Right lobe of liver (tissue), 6 donors: ENCODE measurements around the gene AMZ2. TPM values are rescaled to one million over a fixed set of nuclear protein-coding genes. Genes with fewer than 3 reads are reported as not detected.
"Not testable (repeated sequence)": the region's sequence is repeated elsewhere in the genome, so short reads cannot be mapped to it uniquely, and the experiment has no call there.

Experiments used
- ATAC-seq, 4 donors: fragments of 200-7000 bp; cut with Tn5 transposase; one replicate each; pipeline ENCODE4 v1.9.1; 2020; ENCODE audit warnings: mild to moderate bottlenecking in 4 of 4, moderate library complexity in 4 of 4
- DNase-seq, 3 donors: peaks; one replicate each; pipeline ENCODE4 v3.0.0-alpha.2; 2020
- H3K27ac ChIP-seq, 3 donors: fragments of 200-600 bp; one replicate each; pipeline ENCODE4 v1.8.0; 2022
- H3K27me3 ChIP-seq, 2 donors: fragments of 200-600 bp; one replicate each; pipeline ENCODE4 v1.8.0; 2022
- H3K36me3 ChIP-seq, 4 donors: fragments of 200-600 bp; sonication (generic) in 1 of 4; one replicate each; pipeline versions ENCODE4 v1.5.1 to v1.8.0; 2017 to 2022; ENCODE audit warnings: control low read depth in 1 of 4
- H3K4me1 ChIP-seq, 4 donors: fragments of 200-600 bp; sonication (generic) in 1 of 4; one replicate each; pipeline versions ENCODE4 v1.5.1 to v1.8.0; 2017 to 2022; ENCODE audit warnings: control low read depth in 1 of 4
- H3K4me3 ChIP-seq, 3 donors: fragments of 200-600 bp; one replicate each; pipeline ENCODE4 v1.8.0; 2022
- H3K9me3 ChIP-seq, 4 donors: fragments of 200-600 bp; sonication (generic) in 1 of 4; one replicate each; pipeline versions ENCODE4 v1.5.1 to v1.8.0; 2017 to 2022; ENCODE audit warnings: control low read depth in 1 of 4
- POLR2A ChIP-seq: fragments of 450-650 bp; IDR thresholded peaks from one replicate; pipeline ENCODE4 v1.6.1; 2017; ENCODE audit warnings: antibody characterized with exemption, mild to moderate bottlenecking
- WGBS: methylation state at CpG from one replicate; pipeline ENCODE4 v1.1.6; 2018; ENCODE audit warnings: low coverage, low lambda C conversion rate; ENCODE audit not compliant: insufficient coverage; ENCODE audit errors: missing lambda C conversion rate; 5-methylcytosine and 5-hydroxymethylcytosine counted together
- intact Hi-C, 2 donors: fragments of 100-400 bp; cut with DNase I; formaldehyde crosslinking; loops; one replicate each; pipeline versions ENCODE4 v1.11.2 to v1.14.1; 2022
- total RNA-seq, 6 experiments: library from RNA; depleted of rRNA in 2 of 6; stranded (reverse); fragments of >200 nt in 2 of 6; fragmentation: NEBNext Ultra II Directional in 3 of 6; extraction: Animal tissue kit (Norgen Biotek cat#: 25700) in 3 of 6; gene quantifications; one replicate each; pipeline versions ENCODE4 v1.1.0 to v1.2.4, GENCODE V29; 2016 to 2023
- TF ChIP-seq, protein P1 (sequence below), 4 donors: fragments of 200-600 bp in 3 of 4; fragments of 450-650 bp in 1 of 4; IDR thresholded peaks; one replicate each; pipeline versions ENCODE4 v1.5.1 to v1.8.0; 2016 to 2022; ENCODE audit warnings: antibody characterized with exemption in 4 of 4, mild to moderate bottlenecking in 2 of 4
- donor health status: DM: no; HTN: yes; CAD: no.
- donor health status: DM: no; HTN: no; CAD: no.
- donor health status: DM: no; HTN: no; CAD: no.
- donor health status: DM: no; HTN: yes; CAD: no.
- donor health status: DM: no; HTN: yes; CAD: no.

Gene AMZ2
- total RNA-seq, 6 experiments from 2014 or later, result 15.3 to 31.2 (median 18.2) TPM

DNA sequence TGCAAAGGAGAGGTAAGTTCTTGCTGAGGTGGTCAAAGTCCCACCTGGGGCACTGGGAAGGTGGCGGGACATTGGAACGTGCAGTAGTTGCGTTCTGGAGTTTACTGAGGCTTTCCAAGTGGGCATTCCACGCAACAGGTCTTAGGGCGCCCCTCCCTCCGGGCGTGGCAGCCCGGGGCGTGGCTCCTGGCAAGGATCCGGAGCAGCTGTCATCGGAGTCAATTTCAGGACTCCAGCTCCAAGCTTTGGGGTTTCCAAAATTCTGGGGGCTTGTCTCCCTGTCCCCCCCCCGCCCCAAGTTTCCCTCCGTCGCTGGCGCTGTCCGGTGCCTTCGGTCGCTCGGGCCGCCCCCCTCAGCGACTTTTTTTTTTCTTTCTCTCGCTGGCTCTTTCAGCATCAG is 43.1 kb upstream of the AMZ2 start:
- Histone ChIP-seq H3K27ac (peak overlapping the region in 1 of 3 donors; percentile 79), H3K4me3 (peak overlapping the region; percentile 69 to 76 (median 74)), H3K9me3 (no peaks in the 10 kb centered on the region), H3K4me1 (peaks cover 0 to 7% (median 0%) of the 10 kb centered on the region in 4 donors), H3K36me3 (no peaks in the 10 kb centered on the region), H3K27me3 (no peaks in the 10 kb centered on the region)
- 5% methylated on average over 21 of the region's 22 CpGs for WGBS
- ATAC-seq (peak in 1 of 4 donors; percentile 6), DNase-seq (peak in 1 of 3 donors; percentile 33)
- TF ChIP-seq, protein P1, sequence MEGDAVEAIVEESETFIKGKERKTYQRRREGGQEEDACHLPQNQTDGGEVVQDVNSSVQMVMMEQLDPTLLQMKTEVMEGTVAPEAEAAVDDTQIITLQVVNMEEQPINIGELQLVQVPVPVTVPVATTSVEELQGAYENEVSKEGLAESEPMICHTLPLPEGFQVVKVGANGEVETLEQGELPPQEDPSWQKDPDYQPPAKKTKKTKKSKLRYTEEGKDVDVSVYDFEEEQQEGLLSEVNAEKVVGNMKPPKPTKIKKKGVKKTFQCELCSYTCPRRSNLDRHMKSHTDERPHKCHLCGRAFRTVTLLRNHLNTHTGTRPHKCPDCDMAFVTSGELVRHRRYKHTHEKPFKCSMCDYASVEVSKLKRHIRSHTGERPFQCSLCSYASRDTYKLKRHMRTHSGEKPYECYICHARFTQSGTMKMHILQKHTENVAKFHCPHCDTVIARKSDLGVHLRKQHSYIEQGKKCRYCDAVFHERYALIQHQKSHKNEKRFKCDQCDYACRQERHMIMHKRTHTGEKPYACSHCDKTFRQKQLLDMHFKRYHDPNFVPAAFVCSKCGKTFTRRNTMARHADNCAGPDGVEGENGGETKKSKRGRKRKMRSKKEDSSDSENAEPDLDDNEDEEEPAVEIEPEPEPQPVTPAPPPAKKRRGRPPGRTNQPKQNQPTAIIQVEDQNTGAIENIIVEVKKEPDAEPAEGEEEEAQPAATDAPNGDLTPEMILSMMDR (IDR thresholded peaks at IDR 0.05), result no peak
- TF ChIP-seq POLR2A, result no peak
- intact Hi-C loops, result no loop called here

DNA sequence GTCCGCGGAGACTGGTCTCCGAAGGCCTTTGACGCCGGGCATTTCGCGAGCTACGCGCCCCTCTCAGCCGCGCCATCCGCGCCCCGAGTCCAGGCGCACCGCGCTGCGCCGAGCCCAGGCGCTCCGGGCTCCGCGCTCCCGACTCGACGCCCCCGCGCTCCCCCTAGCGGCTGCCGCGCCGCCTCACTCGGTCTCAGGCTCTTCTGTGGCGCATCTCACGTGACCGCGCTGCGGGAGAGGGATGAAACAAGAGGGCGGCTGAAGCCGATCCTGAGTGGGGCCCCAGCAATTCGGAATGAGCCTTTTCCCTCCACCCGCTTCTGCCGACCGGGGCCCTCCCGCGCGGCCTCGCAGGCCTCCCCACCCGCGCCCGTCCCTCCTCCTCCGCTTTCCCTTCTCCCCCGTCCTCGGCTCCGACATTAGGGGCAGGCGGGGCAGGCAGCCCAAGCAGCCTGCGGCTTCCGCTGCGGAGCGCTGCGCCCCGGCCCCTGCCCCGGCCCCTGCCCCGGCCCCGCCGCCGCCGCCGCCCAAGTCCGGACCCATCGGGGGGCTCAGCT is 42.5 kb upstream of the AMZ2 start:
- no peaks in the 10 kb centered on the region for H3K9me3 ChIP-seq
- intact Hi-C loops, result no loop called here
- peaks cover 0 to 7% (median 0%) of the 10 kb centered on the region in 4 donors for H3K4me1 ChIP-seq
- TF ChIP-seq, protein P1 (IDR thresholded peaks at IDR 0.05), result peak; percentile 86 to 97 (median 90)
- TF ChIP-seq POLR2A, result peak; percentile 68
- no peaks in the 10 kb centered on the region for H3K27me3 ChIP-seq
- H3K36me3 ChIP-seq, result no peaks in the 10 kb centered on the region
- H3K4me3 ChIP-seq, result peak overlapping the region; percentile 69 to 76 (median 74)
- H3K27ac ChIP-seq, result peak overlapping the region; percentile 47 to 79 (median 63)
- 0% methylated on average over 3 of the region's 71 CpGs for WGBS
- DNase-seq (peak; percentile 91 to 95 (median 94)), ATAC-seq (peak; percentile 91 to 96 (median 94))

DNA sequence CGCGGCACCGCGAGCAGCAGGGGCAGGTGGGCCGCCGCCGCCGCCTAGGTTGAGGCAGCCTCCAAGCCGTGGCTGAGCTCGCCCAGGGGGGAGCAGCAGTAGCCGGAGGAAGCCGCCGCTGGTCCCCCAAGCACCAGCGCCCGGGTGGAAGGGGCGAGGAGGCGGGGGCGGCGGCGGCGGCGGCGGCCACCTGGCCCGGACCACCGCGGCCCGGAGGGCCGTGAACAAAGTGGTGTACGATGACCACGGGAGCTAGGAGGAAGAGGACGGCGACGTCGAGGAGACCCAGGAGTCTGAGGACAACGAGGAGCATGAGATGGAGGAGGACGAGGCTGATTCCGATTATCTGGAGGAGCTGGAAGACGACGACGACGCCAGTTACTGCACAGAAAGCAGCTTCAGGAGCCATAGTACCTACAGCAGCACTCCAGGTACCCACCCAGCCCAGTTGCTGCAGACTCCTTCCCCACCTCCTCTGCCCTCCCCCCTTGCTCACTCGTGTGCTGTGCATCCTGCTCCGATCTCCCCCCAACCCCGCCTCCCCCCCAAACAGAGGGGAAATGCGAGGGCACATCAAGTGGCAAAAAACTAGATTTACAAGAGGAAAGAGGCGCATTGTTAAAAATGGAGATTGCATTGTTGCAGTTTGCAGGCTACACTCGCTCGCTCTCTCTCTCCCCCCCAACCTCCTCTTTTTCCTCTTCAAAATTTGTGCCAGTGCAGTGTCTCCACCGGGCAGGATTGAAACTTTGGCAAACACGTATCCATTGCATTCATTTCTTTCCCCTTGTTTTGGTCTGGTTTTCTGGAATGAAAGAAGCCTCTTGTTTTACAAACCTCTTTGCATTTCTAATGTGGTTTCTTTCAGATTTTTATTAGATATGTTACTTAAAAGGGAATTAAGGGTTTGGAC is 41.8 kb upstream of the AMZ2 start:
- peak overlapping the region; percentile 69 to 76 (median 74) for H3K4me3 ChIP-seq
- 13% methylated on average over 12 of the region's 50 CpGs for WGBS
- peak overlapping the region; percentile 6 to 79 (median 63) for H3K27ac ChIP-seq
- intact Hi-C loops, result no loop called here
- no peak for DNase-seq
- H3K9me3 ChIP-seq, result no peaks in the 10 kb centered on the region
- peaks cover 0 to 7% (median 0%) of the 10 kb centered on the region in 4 donors for H3K4me1 ChIP-seq
- TF ChIP-seq POLR2A, result no peak
- TF ChIP-seq, protein P1 (IDR thresholded peaks at IDR 0.05), result no peak
- no peaks in the 10 kb centered on the region for H3K36me3 ChIP-seq
- peak; percentile 33 to 40 (median 36) for ATAC-seq
- no peaks in the 10 kb centered on the region for H3K27me3 ChIP-seq

DNA sequence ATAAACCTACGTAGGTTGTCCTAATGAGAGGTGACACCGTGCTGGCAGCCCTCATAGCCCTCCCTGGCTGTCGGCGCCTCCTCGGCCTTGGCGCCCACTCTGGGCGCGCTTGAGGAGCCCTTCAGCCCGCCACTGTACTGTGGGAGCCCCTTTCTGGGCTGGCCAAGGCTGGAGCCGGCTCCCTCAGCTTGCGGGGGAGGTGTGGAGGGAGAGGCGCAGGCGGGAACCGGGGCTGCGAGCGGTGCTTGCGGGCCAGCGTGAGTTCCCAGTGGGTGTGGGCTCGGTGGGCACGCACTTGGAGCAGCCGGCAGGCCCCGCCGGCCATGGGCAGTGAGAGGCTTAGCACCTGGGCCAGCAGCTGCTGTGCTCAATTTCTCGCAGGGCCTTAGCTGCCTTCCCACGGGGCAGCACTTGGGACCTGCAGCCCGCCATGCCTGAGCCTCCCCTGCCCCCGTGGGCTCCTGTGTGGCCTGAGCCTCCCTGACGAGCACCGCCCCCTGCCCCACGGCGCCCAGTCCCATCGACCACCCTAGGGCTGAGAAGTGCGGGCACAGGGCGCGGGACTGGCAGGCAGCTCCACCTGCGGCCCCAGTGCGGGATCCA is 40.1 kb upstream of the AMZ2 start:
- WGBS, result 88% methylated on average over 4 of the region's 37 CpGs
- intact Hi-C loops, result no loop called here
- H3K9me3 ChIP-seq, result no peaks in the 10 kb centered on the region
- peaks cover 0 to 7% (median 0%) of the 10 kb centered on the region in 4 donors for H3K4me1 ChIP-seq
- H3K36me3 ChIP-seq, result no peaks in the 10 kb centered on the region
- no peaks in the 10 kb centered on the region for H3K27me3 ChIP-seq
- H3K4me3 ChIP-seq, result no peak overlapping the region
- DNase-seq (no peak), ATAC-seq (no peak)
- TF ChIP-seq, protein P1 (IDR thresholded peaks at IDR 0.05), result no peak
- no peak for TF ChIP-seq POLR2A
- no peak overlapping the region for H3K27ac ChIP-seq

DNA sequence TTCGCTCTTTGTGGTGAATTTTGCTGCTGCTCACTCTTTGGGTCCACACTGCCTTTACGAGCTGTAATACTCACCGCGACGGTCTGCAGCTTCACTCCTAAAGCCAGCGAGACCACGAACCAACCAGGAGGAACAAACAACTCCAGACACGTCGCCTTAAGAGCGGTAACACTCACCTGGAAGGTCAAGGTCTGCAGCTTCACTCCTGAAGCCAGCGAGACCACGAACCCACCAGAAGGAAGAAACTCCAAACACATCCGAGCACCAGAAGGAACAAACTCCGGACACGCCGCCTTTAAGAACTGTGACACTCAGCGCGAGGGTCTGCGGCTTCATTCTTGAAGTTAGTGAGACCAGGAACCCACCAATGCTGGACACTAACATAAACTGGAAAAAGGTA is 39.2 kb upstream of the AMZ2 start:
- H3K4me1 ChIP-seq, ATAC-seq, DNase-seq, H3K9me3 ChIP-seq, H3K27me3 ChIP-seq, intact Hi-C loops, H3K27ac ChIP-seq, H3K4me3 ChIP-seq, H3K36me3 ChIP-seq: not testable (repeated sequence)
- WGBS, result 95% methylated on average over 12 of the region's 19 CpGs

DNA sequence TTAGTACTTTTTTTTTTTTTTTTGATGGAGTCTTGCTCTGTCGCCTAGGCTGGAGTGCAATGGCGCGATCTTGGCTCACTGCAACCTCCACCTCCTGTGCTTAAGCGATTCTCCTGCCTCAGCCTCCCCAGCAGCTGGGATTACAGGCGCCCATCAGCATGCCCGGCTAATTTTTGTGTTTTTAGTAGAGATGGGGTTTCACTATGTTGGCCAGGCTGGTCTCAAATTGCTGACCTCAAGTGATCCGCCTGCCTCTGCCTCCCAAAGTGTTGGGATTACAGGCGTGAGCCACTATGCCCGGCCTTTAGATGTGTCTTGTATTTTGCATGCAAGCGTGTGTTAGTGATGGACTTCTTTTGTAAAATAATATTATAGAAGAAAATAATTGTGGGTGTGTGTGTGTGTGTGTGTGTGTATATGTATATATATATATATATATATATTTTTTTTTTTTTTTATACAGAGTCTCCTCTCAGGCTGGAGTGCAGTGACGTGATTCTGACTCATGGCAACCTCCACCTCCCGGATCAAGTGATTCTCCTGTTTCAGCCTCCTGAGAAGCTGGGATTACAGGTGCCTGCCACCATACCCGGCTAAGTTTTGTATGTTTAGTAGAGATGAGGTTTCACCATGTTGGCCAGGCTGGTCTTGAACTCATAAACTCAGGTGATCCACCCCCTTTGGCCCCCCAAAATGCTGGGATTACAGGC is 38.5 kb upstream of the AMZ2 start:
- intact Hi-C loops, H3K36me3 ChIP-seq, ATAC-seq, H3K4me1 ChIP-seq, H3K4me3 ChIP-seq, H3K27ac ChIP-seq, H3K27me3 ChIP-seq, DNase-seq, H3K9me3 ChIP-seq: not testable (repeated sequence)
- WGBS, result 94% methylated on average over 6 of the region's 13 CpGs
